HG02798 (cell line): ENCODE data around the gene SMC1A.
A peak's percentile ranks its signal among the peaks of the same experiment; 100 is the strongest.
"Not testable (repeated sequence)": the region's sequence is repeated elsewhere in the genome, so short reads cannot be mapped to it uniquely, and the experiment has no call there.

Source experiments
- ATAC-seq: cut with Tn5 transposase; IDR thresholded peaks from one replicate; pipeline ENCODE4 v1.9.1; 2021; ENCODE audit warnings: mild to moderate bottlenecking; ENCODE audit not compliant: unreplicated experiment, poor library complexity

The SMC1A gene

DNA sequence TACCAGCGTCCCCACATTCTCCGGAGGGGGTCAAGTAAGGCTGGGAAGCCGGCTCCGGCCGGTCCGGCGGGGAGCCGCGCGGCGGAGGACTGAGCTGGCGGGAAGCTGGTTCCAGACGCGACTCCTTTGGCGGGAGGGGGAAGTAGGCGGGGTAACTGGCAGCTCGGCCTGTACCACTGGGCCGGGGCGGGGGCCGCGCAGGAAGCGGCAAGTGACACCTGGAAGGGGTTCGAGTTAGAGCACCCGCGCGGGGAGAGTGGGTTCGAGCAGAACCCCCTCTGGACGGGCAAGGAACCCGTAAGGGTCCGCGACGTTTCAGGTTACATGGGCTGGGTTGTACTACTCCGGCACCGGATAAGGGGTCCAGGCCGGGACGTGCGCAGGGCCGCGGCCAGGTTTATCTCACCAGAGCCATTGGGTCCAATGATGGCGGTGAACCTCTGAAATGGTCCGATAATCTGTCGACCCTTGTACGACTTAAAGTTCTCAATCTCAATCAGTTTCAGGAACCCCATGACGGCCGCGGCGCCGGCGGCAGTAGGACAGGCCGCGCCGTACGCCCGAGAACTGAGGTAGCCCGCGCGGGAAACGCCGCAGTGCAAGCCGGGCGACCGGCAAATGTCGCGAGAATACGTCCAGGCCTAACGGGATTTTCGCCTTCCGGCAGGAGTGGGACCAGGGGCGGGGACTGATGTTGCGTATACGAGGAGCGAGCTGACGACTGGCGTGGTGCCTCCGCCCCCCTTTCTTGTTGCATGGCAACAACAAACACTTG lies at the start of gene SMC1A:
Gene SMC1A, minus strand, starts transcription at position 569 of the 775 bp plus-strand sequence. Its CDS starts 54 bp downstream, at position 515.
- ATAC-seq: peak; percentile 91

DNA sequence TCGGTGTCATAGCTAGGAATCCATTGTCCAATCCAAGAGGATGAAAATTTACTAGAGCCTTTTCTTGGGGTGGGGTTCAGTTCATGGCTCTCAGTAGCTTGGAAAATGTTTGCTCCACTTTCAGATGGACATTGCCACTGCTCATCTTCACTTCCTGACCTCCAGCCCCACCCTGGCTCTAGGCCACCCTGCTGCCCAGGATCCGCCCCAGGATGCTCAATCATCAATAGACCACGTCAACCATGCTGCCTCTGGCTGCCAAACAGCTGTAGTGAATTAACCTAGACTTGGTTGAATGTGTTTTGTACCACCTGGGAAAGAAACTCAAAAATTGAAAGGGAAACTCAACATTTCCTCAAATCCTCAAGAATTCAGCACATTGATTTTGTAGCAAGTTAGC lies 48.9 kb upstream of the SMC1A start:
- ATAC-seq: no peak

DNA sequence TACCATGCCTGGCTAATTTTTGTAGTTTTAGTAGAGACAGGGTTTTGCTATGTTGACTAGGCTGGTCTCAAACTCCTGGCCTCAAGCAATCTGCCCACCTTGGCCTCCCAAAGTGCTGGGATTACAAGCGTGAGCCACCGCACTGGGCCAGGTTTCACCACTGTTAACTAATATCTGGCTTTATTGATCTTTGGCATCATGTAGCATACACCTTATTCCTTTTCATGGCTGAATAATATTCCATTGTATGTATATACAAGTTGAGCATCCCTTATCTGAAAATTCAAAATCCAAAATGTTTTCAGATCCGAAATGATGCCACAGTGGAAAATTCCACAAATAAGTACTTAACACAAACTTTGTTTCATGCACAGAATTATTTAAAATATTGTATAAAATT lies 46.2 kb upstream of the SMC1A start:
- not testable (repeated sequence) for ATAC-seq

DNA sequence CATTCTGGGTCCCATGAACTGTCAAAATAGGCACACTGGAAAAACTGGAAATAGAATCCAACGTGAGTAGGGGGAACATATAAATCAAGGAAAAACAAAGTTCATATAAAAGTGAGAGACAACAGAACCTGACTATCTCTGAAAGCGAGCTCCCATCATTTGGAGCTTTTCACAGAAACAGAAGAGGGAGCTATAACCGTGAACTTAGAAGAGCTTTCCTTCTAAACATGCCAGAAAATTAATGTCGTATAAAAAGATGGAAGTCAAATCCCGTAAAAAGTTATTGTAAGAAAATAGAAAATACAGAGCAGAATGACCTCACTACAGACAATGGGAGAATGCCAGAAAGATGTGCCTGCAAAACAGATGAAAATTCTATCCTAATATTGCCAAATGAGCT lies 35.6 kb upstream of the SMC1A start:
- no peak for ATAC-seq

DNA sequence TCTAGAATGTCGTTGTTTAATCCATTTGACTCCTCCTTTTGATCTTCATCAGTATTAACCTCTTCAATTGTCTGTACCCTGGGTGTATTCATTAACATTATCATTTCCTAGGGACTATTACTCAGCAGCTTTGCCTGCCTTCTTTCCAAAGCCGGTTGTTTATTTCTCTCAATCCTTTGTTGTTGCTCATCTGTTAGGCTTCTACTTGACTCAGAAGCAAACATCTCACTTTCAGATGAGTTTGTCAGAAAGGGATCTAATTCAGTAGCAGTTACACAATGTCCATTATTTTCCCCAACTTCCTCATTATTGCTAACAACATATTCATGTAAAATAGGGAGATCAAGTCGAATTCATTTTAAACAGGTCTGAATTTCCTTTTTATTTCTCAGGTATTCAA lies 33.8 kb upstream of the SMC1A start:
- ATAC-seq: no peak

DNA sequence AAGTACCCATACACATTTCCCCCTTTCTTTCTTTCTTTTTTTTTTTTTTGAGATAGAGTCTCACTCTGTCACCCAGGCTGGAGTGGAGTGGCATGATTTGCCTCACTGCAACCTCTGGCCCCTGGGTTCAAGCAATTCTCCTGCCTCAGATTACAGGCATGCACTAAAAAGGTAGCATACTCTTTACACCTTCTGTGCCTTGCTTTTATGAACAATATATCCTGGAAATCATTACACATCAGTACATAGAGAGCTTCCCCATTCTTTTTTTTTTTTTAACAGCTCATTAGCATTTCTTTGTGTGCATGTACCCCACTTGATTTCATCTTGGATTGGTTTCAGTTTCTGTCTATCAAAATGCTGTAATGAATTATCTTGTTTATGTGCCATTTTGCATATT lies 30.4 kb upstream of the SMC1A start:
- ATAC-seq: no peak

DNA sequence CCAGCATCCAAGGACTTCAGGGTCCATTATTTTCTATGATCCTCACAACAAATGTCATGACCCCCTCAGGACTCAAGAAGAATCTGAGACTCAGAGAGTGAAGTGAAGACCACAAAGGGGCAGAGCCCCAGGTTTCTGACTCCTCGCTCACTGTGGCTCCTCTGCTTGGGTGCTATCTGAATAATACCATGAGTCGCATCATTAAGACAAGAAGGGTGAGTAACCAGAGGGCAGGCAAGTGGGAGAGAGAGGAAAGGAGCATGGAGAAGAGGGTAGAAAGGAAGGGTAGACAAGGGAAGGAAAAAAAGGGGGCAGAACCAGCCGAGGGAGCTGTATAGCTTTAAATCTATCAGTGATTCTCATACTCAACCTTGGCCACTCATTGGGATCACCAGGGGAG lies 27.2 kb upstream of the SMC1A start:
- no peak for ATAC-seq

DNA sequence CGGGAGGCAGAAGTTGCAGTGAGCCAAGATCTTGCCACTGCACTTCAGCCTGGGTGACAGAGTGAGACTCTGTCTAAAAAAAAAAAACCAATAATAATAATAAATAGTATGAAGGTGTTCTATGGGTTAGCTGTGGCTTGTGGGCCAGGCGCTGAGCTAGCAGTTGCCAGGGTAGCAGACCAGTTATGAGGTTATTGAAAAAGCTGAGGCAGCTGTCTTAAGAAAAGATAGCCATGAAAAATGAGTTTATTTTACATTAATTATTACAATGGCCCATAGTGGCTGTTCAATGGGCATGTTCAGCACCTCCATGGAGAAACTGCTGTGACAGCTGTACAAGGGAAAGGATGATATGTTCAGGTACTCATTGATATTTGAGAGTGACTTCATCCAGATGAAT lies 25.0 kb upstream of the SMC1A start:
- ATAC-seq: no peak

DNA sequence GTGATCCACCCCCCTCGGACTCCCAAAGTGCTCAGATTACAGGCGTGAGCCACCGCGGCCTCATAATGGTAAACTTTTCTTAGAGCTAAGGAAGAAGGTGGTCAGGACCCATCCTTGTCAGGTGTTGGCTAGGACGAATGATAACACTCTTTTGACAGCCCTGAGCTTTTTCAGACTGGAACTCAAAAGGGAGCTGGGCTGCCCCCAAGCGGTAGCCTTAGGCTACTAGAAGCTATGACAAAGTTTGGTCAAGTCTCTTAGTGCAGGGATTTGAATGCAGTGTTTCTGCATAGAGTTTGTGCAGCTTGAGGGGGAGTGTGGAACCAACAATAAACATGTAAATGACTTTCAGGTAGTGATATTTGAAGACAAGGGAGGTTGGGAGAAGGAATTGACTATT lies 23.5 kb upstream of the SMC1A start:
- no peak for ATAC-seq

DNA sequence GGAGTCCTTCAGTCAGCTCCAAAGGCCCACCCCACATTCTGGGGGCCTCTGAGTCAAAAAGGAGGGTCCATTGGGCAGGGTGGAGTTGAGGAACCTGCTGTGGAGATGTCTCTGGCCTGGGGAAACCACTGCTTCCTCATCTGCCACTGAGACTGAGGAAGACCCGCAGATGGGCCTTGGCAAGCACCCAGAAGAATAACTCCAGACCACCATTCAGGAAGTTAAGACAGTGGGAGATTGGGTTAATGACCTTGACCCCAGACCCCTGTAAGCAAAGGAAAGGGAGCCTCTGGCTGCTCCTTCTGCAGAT lies 19.8 kb upstream of the SMC1A start:
- ATAC-seq: no peak

DNA sequence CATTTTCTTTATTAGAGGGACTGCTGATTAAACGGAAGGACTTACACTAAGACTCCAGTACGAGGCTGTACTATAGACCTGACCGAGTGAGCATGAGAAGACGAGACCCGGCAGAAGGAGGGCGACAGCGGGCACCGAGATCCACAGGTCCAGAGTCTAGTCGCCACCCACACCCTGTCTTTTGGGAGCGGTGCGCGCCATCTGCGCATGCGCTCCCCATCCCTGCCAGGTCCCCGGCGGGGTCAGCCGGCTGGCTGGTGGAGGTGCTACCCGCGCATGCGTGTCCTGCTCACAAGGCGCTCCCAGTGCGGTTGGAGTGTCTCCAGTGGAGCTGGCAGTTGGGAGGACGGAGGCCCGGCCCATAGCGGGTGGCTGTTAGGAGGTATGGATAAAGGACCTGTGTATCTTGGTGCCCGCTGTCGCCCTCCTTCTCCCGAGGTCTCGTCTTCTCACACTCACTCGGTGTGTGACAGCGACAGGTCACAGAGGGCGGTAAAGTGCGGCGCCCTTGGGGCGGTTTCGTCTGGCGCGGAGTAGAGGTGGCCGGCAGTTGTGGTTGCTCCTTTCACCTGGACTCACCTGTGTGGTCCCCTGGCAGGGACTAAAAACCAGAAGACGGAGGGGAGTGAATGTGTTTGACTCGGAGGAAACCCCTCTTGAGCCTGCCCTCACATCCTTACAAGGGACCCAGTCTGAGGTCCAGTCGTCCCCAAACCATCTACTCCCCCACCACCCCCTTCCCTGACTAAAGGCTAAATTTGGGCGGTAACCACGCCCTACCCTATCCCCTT lies 19.3 kb upstream of the SMC1A start:
- ATAC-seq: peak; percentile 82

DNA sequence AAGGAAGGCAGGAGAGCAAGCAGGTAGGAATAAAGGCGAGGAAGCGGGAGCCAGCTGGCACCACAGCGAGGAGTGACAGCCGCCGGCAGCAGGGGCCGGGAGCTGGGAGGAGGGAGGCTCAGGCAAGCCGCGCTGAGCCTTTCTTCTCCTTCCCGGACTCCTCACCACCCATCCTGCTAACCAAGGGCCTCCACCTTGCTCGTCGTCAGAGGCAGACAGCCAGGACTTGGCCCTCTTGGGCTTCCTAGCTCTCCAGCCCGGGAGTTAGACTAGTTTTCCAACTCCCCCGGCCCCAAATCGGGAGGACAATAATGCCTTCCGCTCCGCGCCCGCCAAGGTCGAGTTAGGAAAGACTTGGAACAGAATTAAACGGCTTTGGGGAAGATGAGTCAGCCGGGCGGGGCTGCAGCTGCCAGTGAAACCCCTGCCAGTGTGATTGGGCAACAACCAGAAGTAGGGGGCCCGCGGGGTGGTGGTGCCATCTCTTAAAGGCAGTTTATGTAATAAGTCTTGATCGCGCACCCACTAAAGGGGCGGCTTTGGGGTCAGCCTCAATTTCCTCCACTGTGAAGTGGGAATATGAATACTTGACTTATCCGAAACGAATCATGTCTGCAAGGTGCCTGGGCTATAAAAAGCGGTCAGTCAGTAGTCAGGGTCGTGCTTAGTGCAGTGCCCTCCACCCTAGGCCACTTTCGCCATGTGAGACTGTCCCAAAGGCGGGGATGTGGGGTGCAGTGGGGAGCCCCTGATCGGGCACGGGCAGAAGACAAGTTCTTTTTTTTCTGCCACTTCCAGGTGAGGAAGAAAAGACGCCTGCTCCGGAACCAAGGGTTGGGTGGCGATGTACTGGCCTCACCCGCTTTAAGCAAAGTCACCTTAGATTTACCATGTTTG lies 18.4 kb upstream of the SMC1A start:
- no peak for ATAC-seq

DNA sequence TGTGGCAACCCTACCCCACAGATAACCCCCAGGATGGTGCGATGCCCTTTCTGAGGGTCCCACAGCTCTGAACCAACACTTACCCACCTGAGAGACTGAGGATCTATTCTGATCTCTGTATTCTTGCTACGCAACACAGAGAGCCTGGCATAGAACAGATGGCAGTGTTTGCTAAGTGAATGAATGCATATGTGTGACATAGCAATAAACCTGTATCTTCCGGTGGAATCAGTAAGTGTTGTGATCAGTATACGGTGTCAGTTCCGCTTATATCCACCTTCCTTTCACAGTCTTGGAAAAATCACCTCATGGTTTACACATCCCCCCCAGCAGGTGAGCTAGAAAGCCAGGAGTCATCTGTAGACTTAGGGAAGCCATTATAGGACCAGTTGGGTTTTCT lies 17.6 kb upstream of the SMC1A start:
- ATAC-seq: no peak

DNA sequence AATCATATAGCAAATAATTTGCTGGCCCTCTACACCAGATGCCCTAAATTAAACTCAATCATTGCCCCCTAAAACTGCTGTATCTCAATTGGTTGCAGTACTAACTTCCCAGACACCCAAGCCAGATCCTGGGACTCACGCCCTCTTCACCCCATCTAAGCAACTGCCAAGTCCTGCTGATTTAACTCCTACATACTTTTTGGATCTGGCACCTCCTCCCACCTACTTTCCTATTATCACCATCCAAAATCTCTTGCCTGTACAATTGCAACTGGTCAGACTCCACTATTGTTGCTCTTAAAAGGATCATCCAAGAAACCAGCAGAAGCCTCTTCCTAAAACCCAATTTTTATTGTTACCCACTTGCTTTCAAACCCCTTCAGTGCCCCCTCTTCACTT lies 16.4 kb upstream of the SMC1A start:
- ATAC-seq: no peak

DNA sequence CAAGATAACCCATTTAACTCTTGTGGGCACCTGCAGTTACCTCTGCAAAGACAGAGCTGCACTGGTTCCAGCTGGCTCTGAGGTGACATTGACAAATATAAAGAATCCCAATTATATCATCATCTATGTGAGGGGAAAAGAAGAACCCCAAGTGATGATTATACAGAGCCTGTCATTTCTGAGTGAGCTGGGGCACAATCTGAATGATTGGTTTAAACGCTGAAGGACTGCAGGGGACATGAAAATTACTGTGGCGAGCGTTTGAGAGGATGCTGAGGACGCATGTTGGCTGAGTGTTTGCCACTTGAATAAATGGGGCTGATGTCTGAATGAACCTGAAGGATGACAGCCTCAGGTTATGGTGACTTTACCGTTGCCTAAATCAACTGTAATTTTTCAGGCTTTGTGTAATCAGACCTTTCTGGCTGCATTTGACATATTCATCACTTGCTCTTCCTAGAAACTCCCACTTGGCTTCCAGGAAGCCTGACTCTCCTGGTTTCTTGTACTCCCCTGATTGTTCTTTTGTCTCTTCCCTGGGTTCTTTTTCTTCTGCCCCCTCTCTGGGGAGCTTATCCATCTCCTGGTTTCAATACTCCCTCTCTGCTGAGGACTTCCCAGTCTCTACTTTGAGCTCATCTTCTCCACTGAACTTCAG lies 15.8 kb upstream of the SMC1A start:
- no peak for ATAC-seq

DNA sequence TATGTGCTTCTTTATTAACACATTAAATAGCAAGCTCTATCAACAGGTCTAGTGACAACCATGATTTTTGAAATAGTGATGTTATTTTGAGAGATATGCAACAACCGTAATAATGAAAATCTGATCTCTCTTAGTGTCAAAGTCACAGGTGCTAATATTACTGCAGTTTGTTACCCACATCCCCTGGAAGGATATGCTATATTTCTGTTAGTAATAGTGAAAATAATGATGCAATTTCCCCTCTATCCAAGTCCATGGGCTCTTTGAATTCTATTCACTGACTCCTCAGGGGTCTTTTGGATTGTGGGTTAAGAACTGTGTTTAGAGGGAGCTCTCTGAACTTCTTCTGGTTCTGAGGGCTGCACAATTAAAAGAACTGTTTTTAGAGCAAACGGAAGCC lies 14.8 kb upstream of the SMC1A start:
- no peak for ATAC-seq

DNA sequence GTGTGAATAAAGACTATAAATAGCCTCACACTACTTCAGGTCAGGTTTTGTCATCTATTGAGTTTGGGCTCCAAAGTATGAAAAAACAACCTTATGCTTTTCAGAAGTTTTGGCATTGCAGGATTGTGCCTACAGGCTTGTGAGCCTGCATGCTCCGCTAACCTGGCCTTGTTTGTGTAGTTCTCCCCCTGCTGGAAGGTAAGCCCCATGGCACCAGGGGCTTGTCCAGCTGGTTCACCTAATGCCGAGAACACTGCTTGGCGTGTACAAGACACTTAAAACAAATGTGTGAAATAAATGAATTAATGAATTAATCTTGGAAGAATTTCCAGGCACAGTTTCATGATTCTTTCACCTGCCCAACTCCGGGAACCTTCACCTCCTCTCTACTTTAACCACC lies 13.5 kb upstream of the SMC1A start:
- peak; percentile 67 for ATAC-seq

DNA sequence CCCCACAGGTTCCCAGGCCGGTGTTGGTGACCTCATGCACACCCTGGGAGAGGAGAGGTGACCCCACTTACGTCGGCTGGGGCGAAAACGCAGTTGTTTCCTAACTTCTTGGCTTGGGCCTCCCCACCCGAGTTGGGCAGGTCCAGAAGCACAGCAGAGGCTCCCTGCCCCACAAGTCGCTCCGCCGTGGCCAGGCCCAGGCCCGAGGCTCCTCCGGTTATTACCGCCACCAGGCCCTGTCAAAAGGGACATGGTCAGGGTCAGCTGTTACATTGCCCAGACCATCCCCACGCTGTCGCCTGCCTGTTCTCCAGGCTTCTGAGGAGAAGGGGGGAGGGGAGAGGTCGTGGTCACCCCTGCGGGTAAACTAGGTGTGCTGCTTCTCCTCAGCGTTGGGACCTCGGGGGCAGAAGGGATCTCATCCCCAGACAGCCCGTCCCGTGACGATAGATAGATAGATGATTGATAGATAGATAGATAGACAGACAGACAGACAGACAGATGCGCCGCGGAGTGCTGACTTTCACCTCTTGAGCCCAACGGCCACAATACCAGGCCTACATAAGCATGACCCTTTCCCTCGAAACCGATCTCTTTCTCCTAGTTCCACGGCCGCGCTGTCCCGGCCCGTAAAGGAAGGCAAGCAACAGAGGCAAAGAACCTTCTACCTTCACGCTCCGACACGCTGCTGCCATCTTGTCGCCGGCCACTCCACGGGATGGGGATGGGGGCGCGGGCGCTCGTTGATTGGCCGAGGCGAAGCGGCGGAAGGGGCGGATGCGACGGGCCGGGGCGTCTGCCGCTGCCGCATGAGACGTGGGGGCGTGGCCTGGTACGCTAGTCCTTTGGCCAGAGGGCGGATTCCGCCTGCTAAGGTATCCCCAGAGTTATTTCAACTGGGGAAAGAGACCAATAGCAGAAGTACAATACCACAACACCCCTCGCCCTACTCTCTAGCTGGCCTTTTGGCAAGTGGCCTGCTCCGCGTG lies 11.5 kb upstream of the SMC1A start, which contains the start of gene HSD17B10:
Gene HSD17B10, minus strand, starts transcription at position 720 of the 989 bp plus-strand sequence. Its CDS starts 25 bp downstream, at position 695.
- ATAC-seq: peak; percentile 98

DNA sequence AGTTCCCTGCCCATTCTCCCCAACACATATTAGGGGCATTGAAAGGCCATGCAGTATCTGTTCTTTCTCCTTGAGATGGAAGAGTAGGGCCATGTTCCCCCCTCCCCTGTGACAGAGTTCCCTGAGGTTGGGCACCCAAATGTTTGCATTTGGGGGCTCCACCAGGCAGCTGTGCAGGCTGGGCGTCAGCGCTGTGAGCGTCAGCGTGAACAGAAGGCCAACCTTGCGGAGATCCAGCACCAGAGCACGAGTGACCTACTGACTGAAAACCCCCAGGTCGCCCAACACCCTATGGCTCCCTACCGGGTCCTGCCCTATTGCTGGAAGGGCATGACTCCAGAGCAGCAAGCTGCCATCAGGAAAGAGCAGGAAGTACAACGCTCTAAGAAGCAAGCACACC lies 7.8 kb upstream of the SMC1A start:
- no peak for ATAC-seq
